ENCODE data around the gene GRPEL1. TPM values are rescaled to one million over a fixed set of nuclear protein-coding genes. Genes with fewer than 3 reads are reported as not detected.

GRPEL1 gene
- total and polyA plus RNA-seq, 2 of the 8 experiments (the other 6 are each of a cell fraction or from before 2014, with no cell fraction given): 13.5 to 39.9 TPM

GRCh38 chr4:7020290-7020689 is 47.6 kb downstream of the GRPEL1 start:
- no peak overlapping the region for H3K56ac ChIP-seq (replicated peaks; ENCODE audit: insufficient read length, low read depth, low read length)
- H2BK120ac ChIP-seq (replicated peaks; ENCODE audit: low read depth, low read length): no peak overlapping the region
- no peak overlapping the region for H3K4me2 ChIP-seq (ENCODE audit: insufficient read depth in 1 of 2, low read depth in 2 of 2, low read length in 2 of 2)
- peaks cover 4% of the 10 kb centered on the region for H3K79me1 ChIP-seq (ENCODE audit: low read depth, low read length)
- no peak overlapping the region for H3K4ac ChIP-seq (replicated peaks; ENCODE audit: insufficient read length, low read depth, low read length)
- no peak overlapping the region for H3K4me3 ChIP-seq (ENCODE audit: extremely low read depth in 1 of 4, insufficient read depth in 2 of 4, low read depth in 3 of 4, low read length in 4 of 4)
- no peaks in the 10 kb centered on the region for H3K79me2 ChIP-seq (ENCODE audit: control insufficient read depth in 1 of 2, insufficient read depth in 2 of 2, low read length in 2 of 2)
- H2BK15ac ChIP-seq (ENCODE audit: low read length): no peak overlapping the region
- no peak for DNase-seq (ENCODE audit: low read depth in 1 of 2, low spot score in 2 of 2)
- H3K36me3 ChIP-seq (ENCODE audit: control insufficient read depth in 2 of 4, insufficient read depth in 4 of 4, low read length in 3 of 4): peaks cover 0 to 25% (median 14%) of the 10 kb centered on the region in 4 experiments; a peak in 7 of 8 replicates
- no peak overlapping the region for H3K14ac ChIP-seq (ENCODE audit: insufficient read length)
- H2AK5ac ChIP-seq (ENCODE audit: low read depth, low read length): no peak overlapping the region
- H3K9ac ChIP-seq (replicated peaks in 1 of 4; ENCODE audit: extremely low read depth in 1 of 4, low read depth in 3 of 4, low read length in 3 of 4): no peak overlapping the region
- 80% methylated on average over 2 of the region's 2 CpGs; no CpG with 5 or more reads in 1 of the 2 experiments for WGBS, 2 experiments (ENCODE audit: extremely low coverage in 1 of 2, insufficient coverage in 1 of 2, insufficient read length in 1 of 2, insufficient replicate concordance in 2 of 2, low coverage in 1 of 2, low lambda C conversion rate in 2 of 2, missing lambda C conversion rate in 1 of 2)
- CTCF ChIA-PET (ENCODE audit: partially characterized antibody): interaction anchor here (0.8 to 1.8 kb wide), 8 partner anchors 10 to 123 kb away, joined by 3 to 6 read pairs (median 4); no protein-coding TSS in a partner anchor
- H4K20me1 ChIP-seq (replicated peaks in 1 of 2; ENCODE audit: control insufficient read depth in 1 of 2, insufficient read depth in 2 of 2, low read length in 2 of 2): peaks cover 6 to 22% of the 10 kb centered on the region in 2 experiments
- H3K18ac ChIP-seq (ENCODE audit: extremely low read depth, low read length): no peak overlapping the region
- POLR2A ChIA-PET (ENCODE audit: partially characterized antibody): interaction anchor here (0.8 to 1.7 kb wide), 2 partner anchors 32 to 166 kb away, joined by 3 to 6 read pairs; no protein-coding TSS in a partner anchor
- no peak overlapping the region for H2BK20ac ChIP-seq (ENCODE audit: low read length)
- no peaks in the 10 kb centered on the region; a peak in 1 of 7 replicates for H3K4me1 ChIP-seq (replicated peaks in 1 of 4; ENCODE audit: control insufficient read depth in 3 of 4, insufficient read depth in 4 of 4, low read length in 3 of 4)
- H3K27me3 ChIP-seq (replicated peaks in 1 of 4; ENCODE audit: control insufficient read depth in 3 of 4, extremely low read depth in 1 of 4, insufficient read depth in 3 of 4, low read length in 3 of 4): no peaks in the 10 kb centered on the region
- H3K27ac ChIP-seq (ENCODE audit: low read depth, low read length): no peak overlapping the region
- TF ChIP-seq E2F6 (IDR thresholded peaks at IDR 0.05): no peak
- no peak for TF ChIP-seq SP1 (IDR thresholded peaks at IDR 0.05; ENCODE audit: low read depth, low read length)
- no peak for TF ChIP-seq BCL11A (IDR thresholded peaks at IDR 0.05; ENCODE audit: low read depth in 2 of 2, low read length in 2 of 2)
- no peak for TF ChIP-seq CBX8 (IDR thresholded peaks at IDR 0.05; ENCODE audit: borderline replicate concordance, low read depth, low read length)
- peak in 1 of 3 experiments; percentile 3; a peak in 1 of 4 replicates for TF ChIP-seq CTCF (IDR thresholded peaks at IDR 0.05; ENCODE audit: control extremely low read depth in 1 of 3, insufficient read depth in 1 of 3, low read depth in 1 of 3, low read length in 3 of 3)
- TF ChIP-seq RXRA (IDR thresholded peaks at IDR 0.05; ENCODE audit: insufficient read depth, low read depth, low read length): no peak
- no peak for TF ChIP-seq SUZ12 (IDR thresholded peaks at IDR 0.05; ENCODE audit: low read length)
- TF ChIP-seq ASH2L (IDR thresholded peaks at IDR 0.05; ENCODE audit: low read length): no peak
- peak; percentile 5 to 17; a peak in 1 of 4 replicates for TF ChIP-seq RAD21 (IDR thresholded peaks at IDR 0.05 in 1 of 2, conservative IDR thresholded peaks at IDR 0.05 in 1 of 2; ENCODE audit: low read depth in 2 of 2, low read length in 2 of 2)
- TF ChIP-seq SP2 (IDR thresholded peaks at IDR 0.05; ENCODE audit: low read length): no peak
- TF ChIP-seq TAF1 (IDR thresholded peaks at IDR 0.05; ENCODE audit: low read depth, low read length): no peak
- no peaks in the 10 kb centered on the region for H3K9me3 ChIP-seq (ENCODE audit: insufficient read depth in 2 of 2, low read depth in 1 of 2, low read length in 1 of 2)
- H4K5ac ChIP-seq (ENCODE audit: insufficient read length, low read depth, low read length): no peak overlapping the region
- H2BK5ac ChIP-seq (ENCODE audit: low read depth, low read length): no peak overlapping the region
- no peak for FAIRE-seq
- no peak overlapping the region for H3K23ac ChIP-seq (ENCODE audit: insufficient read length)
- H2AFZ ChIP-seq (ENCODE audit: low read length): no peak overlapping the region
- no peak overlapping the region for H2BK12ac ChIP-seq (ENCODE audit: low read depth, low read length)
- H4K8ac ChIP-seq (ENCODE audit: extremely low read depth, insufficient read depth, low read length): no peak overlapping the region
- no peaks in the 10 kb centered on the region for H3K23me2 ChIP-seq (ENCODE audit: low read depth, low read length)
- no peak overlapping the region for H4K91ac ChIP-seq (replicated peaks; ENCODE audit: insufficient read length, low read length)
